ENCODE measurements around the gene DNAL4. TPM values are rescaled to one million over a fixed set of nuclear protein-coding genes. Genes with fewer than 3 reads are reported as not detected.

Gene DNAL4
- total and polyA plus RNA-seq, 11 donors: 7.9 to 16.4 (median 10.4) TPM

DNA sequence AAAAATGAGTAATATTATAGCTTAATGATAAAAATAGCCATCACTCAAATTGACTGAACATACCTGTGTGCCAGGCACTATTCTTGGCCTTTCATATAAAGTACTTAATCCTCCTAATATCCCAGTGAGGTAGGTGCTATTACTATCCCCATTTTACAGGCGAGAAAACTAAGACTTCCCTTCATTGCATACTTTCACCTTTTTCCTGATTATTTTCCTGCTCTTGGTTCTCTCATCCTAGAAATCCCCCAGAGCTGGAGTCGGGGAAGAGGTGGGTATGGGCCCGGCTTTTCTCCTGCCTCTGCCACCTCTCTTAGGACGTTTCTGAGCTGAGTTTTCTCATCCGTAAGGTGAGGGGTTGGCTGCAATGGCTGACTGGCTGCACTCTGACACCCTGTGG lies 47.7 kb upstream of the DNAL4 start:
- peaks cover 0 to 45% (median 2%) of the 10 kb centered on the region in 9 donors for H3K27me3 ChIP-seq
- ATAC-seq: no peak
- H3K36me3 ChIP-seq: no peaks in the 10 kb centered on the region
- H3K4me3 ChIP-seq: no peak overlapping the region
- H3K9me3 ChIP-seq: no peaks in the 10 kb centered on the region
- H3K4me1 ChIP-seq: peaks cover 0 to 27% (median 9%) of the 10 kb centered on the region in 12 donors
- TF ChIP-seq, protein P1, sequence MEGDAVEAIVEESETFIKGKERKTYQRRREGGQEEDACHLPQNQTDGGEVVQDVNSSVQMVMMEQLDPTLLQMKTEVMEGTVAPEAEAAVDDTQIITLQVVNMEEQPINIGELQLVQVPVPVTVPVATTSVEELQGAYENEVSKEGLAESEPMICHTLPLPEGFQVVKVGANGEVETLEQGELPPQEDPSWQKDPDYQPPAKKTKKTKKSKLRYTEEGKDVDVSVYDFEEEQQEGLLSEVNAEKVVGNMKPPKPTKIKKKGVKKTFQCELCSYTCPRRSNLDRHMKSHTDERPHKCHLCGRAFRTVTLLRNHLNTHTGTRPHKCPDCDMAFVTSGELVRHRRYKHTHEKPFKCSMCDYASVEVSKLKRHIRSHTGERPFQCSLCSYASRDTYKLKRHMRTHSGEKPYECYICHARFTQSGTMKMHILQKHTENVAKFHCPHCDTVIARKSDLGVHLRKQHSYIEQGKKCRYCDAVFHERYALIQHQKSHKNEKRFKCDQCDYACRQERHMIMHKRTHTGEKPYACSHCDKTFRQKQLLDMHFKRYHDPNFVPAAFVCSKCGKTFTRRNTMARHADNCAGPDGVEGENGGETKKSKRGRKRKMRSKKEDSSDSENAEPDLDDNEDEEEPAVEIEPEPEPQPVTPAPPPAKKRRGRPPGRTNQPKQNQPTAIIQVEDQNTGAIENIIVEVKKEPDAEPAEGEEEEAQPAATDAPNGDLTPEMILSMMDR (IDR thresholded peaks at IDR 0.05): no peak
- no peak for TF ChIP-seq POLR2A (IDR thresholded peaks at IDR 0.05)
- no peak for DNase-seq
- H3K27ac ChIP-seq: no peak overlapping the region
- intact Hi-C loops (cut with DNase I): loop anchor here in 7 of 10 donors (2.0 to 10.0 kb wide), 6 partner anchors 39 to 77 kb away; partner anchors contain the start of gene DNAL4 (in 1 of the 7)
- WGBS, 4 donors: 85 to 93% (median 87%) methylated on average over 5 of the region's 5 CpGs

DNA sequence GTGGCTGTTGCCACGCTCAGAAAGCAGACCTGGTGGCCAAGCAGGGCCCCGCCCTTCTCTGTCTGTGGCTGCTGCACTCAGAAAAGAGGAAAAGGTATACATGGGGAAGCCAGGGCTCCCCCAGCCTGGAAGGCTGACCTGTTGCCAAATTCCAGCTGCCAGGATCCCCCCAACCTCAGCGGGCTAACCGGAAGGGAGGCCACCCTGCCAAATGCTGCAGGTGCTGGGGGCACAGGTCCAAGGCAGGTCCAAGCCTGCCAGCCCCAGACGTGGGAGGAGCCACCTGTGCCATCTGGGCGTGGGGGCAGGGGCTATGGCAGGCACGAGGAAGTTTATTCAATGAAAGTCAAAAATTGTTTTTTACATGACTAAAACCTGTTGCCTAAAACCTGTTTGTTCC lies 47.3 kb upstream of the DNAL4 start:
- 44 to 51% (median 48%) methylated on average over 7 of the region's 7 CpGs for WGBS, 4 donors
- TF ChIP-seq, protein P1 (IDR thresholded peaks at IDR 0.05): no peak
- TF ChIP-seq POLR2A (IDR thresholded peaks at IDR 0.05): no peak
- no peak for ATAC-seq
- no peaks in the 10 kb centered on the region for H3K9me3 ChIP-seq
- peaks cover 0 to 27% (median 9%) of the 10 kb centered on the region in 12 donors for H3K4me1 ChIP-seq
- intact Hi-C loops (cut with DNase I): loop anchor here in 6 of 10 donors (5.0 to 10.0 kb wide), 5 partner anchors 39 to 76 kb away; partner anchors contain the start of gene DNAL4 (in 1 of the 6)
- no peak overlapping the region for H3K4me3 ChIP-seq
- DNase-seq: peak in 1 of 5 donors; percentile 59
- no peak overlapping the region for H3K27ac ChIP-seq
- peaks cover 0 to 45% (median 2%) of the 10 kb centered on the region in 9 donors for H3K27me3 ChIP-seq
- H3K36me3 ChIP-seq: no peaks in the 10 kb centered on the region

DNA sequence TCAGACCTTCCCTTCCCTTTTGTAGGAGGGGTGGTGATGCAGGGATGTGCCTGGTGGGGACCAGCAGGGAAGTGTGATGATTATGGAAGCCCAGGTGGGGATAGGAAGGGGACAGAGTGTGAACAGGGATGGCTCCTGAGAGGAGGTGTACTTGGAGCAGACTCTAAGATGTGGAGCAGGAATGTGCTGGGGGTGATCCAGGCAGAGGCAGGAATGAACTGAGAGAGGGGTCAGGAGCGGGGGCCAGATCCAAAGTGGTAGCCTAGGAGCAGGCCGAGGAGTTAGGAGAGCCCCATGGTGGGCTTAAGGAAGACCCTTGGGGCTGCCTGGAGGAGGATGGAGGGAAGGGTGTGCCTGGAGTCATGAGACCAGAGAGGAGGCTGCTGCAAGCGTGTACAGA lies 46.2 kb upstream of the DNAL4 start:
- Histone ChIP-seq H3K4me3 (no peak overlapping the region), H3K27me3 (peaks cover 0 to 38% (median 2%) of the 10 kb centered on the region in 9 donors), H3K4me1 (peaks cover 0 to 27% (median 9%) of the 10 kb centered on the region in 12 donors), H3K9me3 (no peaks in the 10 kb centered on the region), H3K36me3 (no peaks in the 10 kb centered on the region), H3K27ac (no peak overlapping the region)
- WGBS, 4 donors: 78 to 91% (median 84%) methylated on average over 3 of the region's 3 CpGs
- TF ChIP-seq, protein P1 (IDR thresholded peaks at IDR 0.05): no peak
- no peak for TF ChIP-seq POLR2A (IDR thresholded peaks at IDR 0.05)
- DNase-seq: no peak
- no peak for ATAC-seq
- intact Hi-C loops (cut with DNase I): loop anchor here in 6 of 10 donors (5.0 to 10.0 kb wide), 5 partner anchors 38 to 75 kb away; partner anchors contain the start of gene DNAL4 (in 1 of the 6)

DNA sequence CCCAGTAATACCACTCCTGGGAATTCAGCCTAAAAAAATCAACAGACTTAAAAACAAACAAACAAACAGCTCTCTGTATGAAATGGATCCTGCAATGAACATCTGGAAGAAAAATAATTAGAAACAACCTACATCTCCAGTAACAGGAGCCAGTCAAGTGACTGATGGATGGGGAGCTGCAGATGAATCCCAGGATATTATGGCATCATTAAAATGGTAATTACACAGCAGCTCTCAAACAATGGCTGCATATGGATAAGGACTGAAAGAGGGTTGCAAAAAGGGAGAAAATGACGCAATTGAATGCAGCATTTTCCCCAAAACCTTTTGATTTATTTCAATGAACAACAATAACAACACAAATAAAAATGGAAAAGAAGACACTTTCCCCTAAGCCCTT lies 45.7 kb upstream of the DNAL4 start:
- Histone ChIP-seq H3K9me3 (no peaks in the 10 kb centered on the region), H3K4me1 (peaks cover 0 to 27% (median 9%) of the 10 kb centered on the region in 12 donors), H3K36me3 (no peaks in the 10 kb centered on the region), H3K27ac (no peak overlapping the region), H3K4me3 (no peak overlapping the region), H3K27me3 (peaks cover 0 to 34% (median 2%) of the 10 kb centered on the region in 9 donors)
- intact Hi-C loops (cut with DNase I): loop anchor here in 6 of 10 donors (5.0 to 10.0 kb wide), 5 partner anchors 37 to 75 kb away; partner anchors contain the start of gene DNAL4 (in 1 of the 6)
- WGBS, 4 donors: 92 to 100% (median 99%) methylated on average over 1 of the region's 1 CpG
- TF ChIP-seq POLR2A (IDR thresholded peaks at IDR 0.05): no peak
- TF ChIP-seq, protein P1 (IDR thresholded peaks at IDR 0.05): no peak
- DNase-seq (no peak), ATAC-seq (no peak)
